Measurements from ENCODE around the gene SLC12A7. TPM values are rescaled to one million over a fixed set of nuclear protein-coding genes. Genes with fewer than 3 reads are reported as not detected.
A peak's percentile ranks its signal among the peaks of the same experiment; 100 is the strongest.

The SLC12A7 gene
- total and polyA plus RNA-seq, 9 of the 15 experiments (the other 6 are each of a cell fraction or from before 2014, with no cell fraction given), result 0.01 to 3.1 (median 0.56) TPM

DNA sequence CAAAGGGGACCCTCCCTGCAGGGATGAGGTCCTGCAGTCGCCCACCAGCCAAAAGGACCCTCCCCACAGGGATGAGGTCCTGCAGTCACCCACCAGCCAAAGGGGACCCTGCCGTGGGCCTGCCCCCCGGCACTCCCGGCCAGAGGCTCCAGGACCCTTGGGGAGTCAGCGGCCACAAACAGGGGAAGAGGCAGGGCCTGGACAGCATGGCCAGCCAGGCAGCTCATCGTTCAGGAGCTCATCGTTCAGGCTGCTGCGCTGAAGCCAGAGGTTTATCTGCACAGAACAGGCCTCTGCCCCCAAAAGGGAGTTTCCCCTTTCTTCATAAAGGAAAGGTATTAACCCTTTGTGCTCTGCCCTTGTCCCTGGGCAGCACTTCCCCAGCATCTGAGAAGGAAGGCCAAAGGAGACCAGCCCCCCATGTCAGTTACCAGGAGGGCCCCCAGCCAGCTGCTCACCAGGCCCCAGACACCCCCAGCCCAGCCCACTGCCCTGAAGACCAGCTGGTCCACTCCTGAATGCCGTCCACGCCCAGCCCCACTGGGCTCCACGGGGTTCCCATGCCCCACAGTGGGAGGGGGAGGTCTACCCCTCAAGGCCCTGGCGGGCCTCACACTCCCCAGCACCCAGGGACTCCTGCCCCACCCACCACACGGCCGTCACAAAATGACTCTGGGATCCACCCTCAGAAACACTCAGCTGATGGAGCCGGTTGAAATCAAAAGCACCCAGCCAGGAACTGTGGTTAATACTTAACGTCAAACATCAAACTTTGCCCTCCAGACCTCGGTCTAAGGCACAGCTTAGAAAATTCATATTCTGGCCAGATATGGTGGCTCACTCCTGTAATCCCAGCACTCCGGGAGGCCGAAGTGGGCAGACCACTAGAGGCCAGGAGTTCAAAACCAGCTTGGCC lies 6.3 kb downstream of the SLC12A7 start (continued):
- TF ChIP-seq ZBTB7A (IDR thresholded peaks at IDR 0.05; ENCODE audit: borderline replicate concordance, control insufficient read depth, low read depth, low read length), result peak; percentile 66; the same call in 1 of the 2 replicates
- peak; percentile 60 for TF ChIP-seq L3MBTL2 (IDR thresholded peaks at IDR 0.05)
- peak; percentile 48 for TF ChIP-seq JUND (IDR thresholded peaks at IDR 0.05; ENCODE audit: borderline replicate concordance, low read depth, low read length)
- no peak; the same call in 2 of the 3 replicates for TF ChIP-seq JUND (tag; IDR thresholded peaks at IDR 0.05; ENCODE audit: borderline replicate concordance, low read depth, low read length)
- peak; percentile 88 for TF ChIP-seq CTBP1 (IDR thresholded peaks at IDR 0.05; ENCODE audit: borderline replicate concordance)
- TF ChIP-seq SRF (CRISPR knock-in tag; IDR thresholded peaks at IDR 0.05), result peak in 1 of 2 experiments; percentile 21; a peak in 1 of 4 replicates
- peak; percentile 90 for TF ChIP-seq REST (IDR thresholded peaks at IDR 0.05; ENCODE audit: borderline replicate concordance)
- 0 out of 2 replicates have a peak, but pooled peaks have one; percentile 13 for TF ChIP-seq REST (CRISPR knock-in tag; IDR thresholded peaks at IDR 0.05; ENCODE audit: low read depth)
- TF ChIP-seq, protein P1, sequence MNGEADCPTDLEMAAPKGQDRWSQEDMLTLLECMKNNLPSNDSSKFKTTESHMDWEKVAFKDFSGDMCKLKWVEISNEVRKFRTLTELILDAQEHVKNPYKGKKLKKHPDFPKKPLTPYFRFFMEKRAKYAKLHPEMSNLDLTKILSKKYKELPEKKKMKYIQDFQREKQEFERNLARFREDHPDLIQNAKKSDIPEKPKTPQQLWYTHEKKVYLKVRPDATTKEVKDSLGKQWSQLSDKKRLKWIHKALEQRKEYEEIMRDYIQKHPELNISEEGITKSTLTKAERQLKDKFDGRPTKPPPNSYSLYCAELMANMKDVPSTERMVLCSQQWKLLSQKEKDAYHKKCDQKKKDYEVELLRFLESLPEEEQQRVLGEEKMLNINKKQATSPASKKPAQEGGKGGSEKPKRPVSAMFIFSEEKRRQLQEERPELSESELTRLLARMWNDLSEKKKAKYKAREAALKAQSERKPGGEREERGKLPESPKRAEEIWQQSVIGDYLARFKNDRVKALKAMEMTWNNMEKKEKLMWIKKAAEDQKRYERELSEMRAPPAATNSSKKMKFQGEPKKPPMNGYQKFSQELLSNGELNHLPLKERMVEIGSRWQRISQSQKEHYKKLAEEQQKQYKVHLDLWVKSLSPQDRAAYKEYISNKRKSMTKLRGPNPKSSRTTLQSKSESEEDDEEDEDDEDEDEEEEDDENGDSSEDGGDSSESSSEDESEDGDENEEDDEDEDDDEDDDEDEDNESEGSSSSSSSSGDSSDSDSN (IDR thresholded peaks at IDR 0.05; ENCODE audit: borderline replicate concordance in 1 of 2, low read depth in 2 of 2, low read length in 2 of 2), result peak in 1 of 2 experiments; percentile 69; a peak in 1 of 4 replicates
- peak; percentile 50; the same call in 1 of the 2 replicates for TF ChIP-seq MTA1 (IDR thresholded peaks at IDR 0.05; ENCODE audit: borderline replicate concordance)
- TF ChIP-seq SP1 (CRISPR knock-in tag; IDR thresholded peaks at IDR 0.05), result peak; percentile 49; the same call in 1 of the 2 replicates
- TF ChIP-seq GATAD2B (IDR thresholded peaks at IDR 0.05; ENCODE audit: borderline replicate concordance), result peak; percentile 82
- TF ChIP-seq MTA3 (IDR thresholded peaks at IDR 0.05; ENCODE audit: borderline replicate concordance), result peak; percentile 88
- no peak for TF ChIP-seq HLTF (IDR thresholded peaks at IDR 0.05)
- TF ChIP-seq TCF3 (CRISPR knock-in tag; IDR thresholded peaks at IDR 0.05), result peak; percentile 96
- no peak for TF ChIP-seq DNMT1 (IDR thresholded peaks at IDR 0.05)
- no peak for TF ChIP-seq NBN (IDR thresholded peaks at IDR 0.05; ENCODE audit: low read depth)
- TF ChIP-seq ARID1B (IDR thresholded peaks at IDR 0.05), result peak; percentile 95

Data from K562 (cell line).